ENCODE measurements around the gene XAGE5.
"Not testable (repeated sequence)": the region's sequence is repeated elsewhere in the genome, so short reads cannot be mapped to it uniquely, and the experiment has no call there.

XAGE5 gene, protein sequence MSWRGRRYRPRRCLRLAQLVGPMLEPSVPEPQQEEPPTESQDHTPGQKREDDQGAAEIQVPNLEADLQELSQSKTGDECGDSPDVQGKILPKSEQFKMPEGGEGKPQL

DNA sequence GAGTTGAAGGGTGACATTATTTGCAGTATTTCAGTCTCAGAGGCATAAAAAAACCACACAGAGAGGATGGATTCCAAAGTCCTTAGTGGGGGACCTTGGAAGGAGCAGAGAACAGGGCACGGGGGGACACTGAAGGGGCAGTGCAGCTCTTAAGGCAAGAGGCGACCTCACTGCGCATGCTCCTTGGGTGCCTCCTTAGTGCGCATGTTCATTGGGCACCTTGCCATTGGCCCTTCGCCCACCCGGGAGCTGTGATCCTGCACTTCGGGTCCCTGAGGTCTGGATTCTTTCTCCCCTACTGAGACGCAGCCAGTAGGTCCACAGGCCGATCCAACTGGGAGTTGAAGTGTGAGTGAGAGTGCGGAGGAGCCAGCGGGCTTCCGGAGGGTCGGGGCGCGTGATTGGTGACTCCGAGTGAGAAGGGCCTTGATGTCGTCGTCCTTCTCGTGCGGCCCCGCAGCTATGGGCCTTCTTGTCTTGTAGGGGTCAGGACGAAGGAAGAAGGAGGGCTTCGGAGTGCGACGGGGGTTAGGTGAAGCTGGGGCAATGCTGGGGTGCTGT, at the start of gene XAGE5:
XAGE5 (plus strand) TSS at position 223 of the 561 bp plus-strand sequence. CDS start 1,280 bp downstream, outside the sequence.
- H3K4me3 ChIP-seq (ENCODE audit: low read depth, low read length) = no peak within 1 kb of the TSS
- TF ChIP-seq, protein P1, sequence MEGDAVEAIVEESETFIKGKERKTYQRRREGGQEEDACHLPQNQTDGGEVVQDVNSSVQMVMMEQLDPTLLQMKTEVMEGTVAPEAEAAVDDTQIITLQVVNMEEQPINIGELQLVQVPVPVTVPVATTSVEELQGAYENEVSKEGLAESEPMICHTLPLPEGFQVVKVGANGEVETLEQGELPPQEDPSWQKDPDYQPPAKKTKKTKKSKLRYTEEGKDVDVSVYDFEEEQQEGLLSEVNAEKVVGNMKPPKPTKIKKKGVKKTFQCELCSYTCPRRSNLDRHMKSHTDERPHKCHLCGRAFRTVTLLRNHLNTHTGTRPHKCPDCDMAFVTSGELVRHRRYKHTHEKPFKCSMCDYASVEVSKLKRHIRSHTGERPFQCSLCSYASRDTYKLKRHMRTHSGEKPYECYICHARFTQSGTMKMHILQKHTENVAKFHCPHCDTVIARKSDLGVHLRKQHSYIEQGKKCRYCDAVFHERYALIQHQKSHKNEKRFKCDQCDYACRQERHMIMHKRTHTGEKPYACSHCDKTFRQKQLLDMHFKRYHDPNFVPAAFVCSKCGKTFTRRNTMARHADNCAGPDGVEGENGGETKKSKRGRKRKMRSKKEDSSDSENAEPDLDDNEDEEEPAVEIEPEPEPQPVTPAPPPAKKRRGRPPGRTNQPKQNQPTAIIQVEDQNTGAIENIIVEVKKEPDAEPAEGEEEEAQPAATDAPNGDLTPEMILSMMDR (IDR thresholded peaks at IDR 0.05; ENCODE audit: low read depth, low read length, missing control alignments) = no peak
- no peak for DNase-seq (ENCODE audit: low read depth)
- in situ Hi-C loops (cut with HindIII; ENCODE audit: low sequenced_read_pairs) = no loop called here

DNA sequence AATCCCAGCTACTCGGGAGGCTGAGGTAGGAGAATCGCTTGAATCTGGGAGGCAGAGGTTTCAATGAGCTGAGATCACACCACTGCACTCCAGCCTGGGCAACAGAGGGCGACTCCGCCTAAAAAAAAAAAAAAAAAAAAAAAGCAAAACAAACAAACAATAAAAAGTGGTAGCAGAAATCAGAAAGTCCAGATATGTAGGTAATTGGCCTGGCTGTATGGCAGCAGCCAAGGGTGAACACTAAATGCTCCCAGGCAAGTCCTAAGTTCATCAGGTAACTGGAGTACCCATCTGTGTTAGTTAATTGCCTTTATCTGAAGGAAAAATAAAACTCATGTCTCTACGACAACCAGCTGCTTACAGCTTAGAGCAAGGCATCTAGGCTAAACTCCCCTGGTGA, 45.1 kb upstream of the XAGE5 start:
- H3K4me3 ChIP-seq (ENCODE audit: low read depth, low read length); DNase-seq (ENCODE audit: low read depth); in situ Hi-C loops (cut with HindIII; ENCODE audit: low sequenced_read_pairs): not testable (repeated sequence)

DNA sequence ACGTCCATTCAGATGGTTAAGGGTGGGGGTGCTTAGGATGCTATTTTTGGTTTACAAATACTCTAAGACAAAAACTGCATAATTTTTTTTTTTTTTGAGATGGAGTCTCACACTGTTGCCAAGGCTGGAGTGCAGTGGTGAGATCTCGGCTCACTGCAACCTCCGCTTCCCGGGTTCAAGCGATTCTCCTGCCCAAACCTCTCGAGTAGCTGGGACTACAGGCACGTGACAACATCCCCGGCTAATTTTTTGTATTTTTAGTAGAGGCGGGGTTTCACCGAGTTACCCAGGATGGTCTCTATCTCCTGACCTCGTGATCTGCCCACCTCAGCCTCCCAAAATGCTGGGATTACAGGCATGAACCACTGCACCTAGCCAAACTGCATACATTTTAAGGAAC, 37.6 kb upstream of the XAGE5 start:
- DNase-seq (ENCODE audit: low read depth); H3K4me3 ChIP-seq (ENCODE audit: low read depth, low read length); in situ Hi-C loops (cut with HindIII; ENCODE audit: low sequenced_read_pairs): not testable (repeated sequence)

DNA sequence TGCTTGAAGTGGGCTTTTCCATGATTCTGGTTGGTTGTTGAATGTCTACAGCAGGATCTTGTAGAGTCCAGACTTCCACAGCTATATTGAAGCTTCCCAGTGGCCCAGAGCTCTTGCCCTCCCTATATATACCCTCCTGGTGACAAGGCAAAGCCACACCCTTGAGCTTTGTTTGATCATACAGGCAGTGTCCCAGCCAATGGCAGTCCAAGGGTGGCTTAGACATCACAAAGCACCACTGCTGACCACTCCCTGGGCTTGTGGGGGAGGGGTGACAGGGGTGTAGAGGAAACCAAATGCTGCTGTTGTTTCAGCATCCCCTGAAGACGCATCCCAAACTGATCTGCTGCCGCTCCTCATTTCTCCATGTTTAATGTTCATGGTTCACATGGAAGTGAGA, 13.8 kb upstream of the XAGE5 start, which contains the start of gene SPANXN5:
SPANXN5 (minus strand) TSS at position 101 of the 400 bp plus-strand sequence; CDS start at position 22, 79 bp downstream.
- in situ Hi-C loops (cut with HindIII; ENCODE audit: low sequenced_read_pairs); H3K4me3 ChIP-seq (ENCODE audit: low read depth, low read length); DNase-seq (ENCODE audit: low read depth): not testable (repeated sequence)

DNA sequence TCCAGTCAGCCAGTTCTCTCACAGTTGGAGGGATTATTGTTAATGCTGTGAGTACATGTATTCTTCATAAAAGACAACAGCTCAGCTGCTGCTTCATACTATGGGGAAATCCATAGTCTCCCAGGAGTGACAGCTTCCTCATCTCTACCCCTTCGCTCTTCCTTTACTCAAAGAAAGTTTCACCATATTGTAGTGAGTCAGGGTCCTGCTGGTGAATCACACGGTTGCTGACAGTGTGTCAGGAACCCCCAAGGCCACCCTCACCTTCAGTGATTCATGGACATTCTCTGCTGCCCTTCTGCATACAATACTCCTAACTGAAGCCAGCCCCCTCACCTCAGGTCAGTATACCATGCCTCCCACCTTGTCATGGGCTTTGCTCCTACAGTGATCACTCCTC, 6.2 kb upstream of the XAGE5 start:
- DNase-seq (ENCODE audit: low read depth); in situ Hi-C loops (cut with HindIII; ENCODE audit: low sequenced_read_pairs); H3K4me3 ChIP-seq (ENCODE audit: low read depth, low read length): not testable (repeated sequence)

DNA sequence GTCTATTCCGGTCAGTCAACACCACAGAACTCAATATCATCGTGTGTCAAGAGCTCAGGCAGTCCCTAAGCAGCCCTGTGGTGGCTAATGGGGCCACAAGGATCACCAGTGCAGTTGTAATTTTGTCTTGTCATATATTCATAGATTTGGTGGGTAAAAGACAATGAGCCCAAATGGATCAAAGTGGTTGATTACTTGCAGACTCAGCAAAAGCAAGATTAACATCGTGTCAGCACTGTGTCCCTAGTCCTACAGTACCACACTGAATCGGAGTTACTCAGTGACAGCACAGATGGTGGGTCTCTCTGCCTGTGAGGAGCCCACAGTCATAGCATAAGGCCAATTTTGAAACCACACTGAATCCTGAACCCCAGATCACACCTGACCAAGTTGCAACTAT, 8.7 kb downstream of the XAGE5 start:
- no peak for DNase-seq (ENCODE audit: low read depth)
- H3K4me3 ChIP-seq (ENCODE audit: low read depth, low read length) = no peak overlapping the region
- TF ChIP-seq, protein P1 (IDR thresholded peaks at IDR 0.05; ENCODE audit: low read depth, low read length, missing control alignments) = no peak
- in situ Hi-C loops (cut with HindIII; ENCODE audit: low sequenced_read_pairs) = no loop called here

DNA sequence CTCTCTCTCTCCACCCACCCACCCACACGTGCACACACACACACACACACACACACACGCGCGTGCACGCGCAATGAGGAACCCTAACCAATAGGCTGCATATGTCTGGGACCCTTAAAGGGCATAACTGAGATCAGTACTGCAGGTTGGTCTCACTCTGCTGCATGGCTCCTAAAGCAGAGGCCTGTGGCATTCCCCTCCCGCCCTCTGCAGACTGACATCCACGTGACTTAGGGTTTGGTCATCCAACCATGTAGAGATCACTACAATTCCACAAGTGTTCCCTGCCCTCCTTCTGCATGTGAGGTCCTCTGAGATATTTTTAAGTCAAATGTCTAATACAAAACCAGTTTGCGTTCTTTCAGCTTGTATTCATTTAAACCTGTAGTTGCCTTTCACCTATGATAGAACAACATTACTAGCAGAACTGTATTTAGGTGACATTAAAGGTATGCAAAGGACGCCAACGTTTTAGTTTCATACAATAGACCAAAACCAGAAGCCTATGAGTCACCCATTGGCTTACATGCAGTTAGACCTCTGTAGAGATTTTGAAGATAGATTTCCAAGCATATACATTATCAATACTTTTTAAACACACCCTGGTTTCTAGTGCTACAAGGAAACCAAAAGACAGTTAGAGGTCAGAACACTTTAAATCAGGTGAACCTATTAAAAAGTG, 10.1 kb downstream of the XAGE5 start:
- TF ChIP-seq, protein P1 (IDR thresholded peaks at IDR 0.05; ENCODE audit: low read depth, low read length, missing control alignments) = no peak
- H3K4me3 ChIP-seq (ENCODE audit: low read depth, low read length) = no peak overlapping the region
- DNase-seq (ENCODE audit: low read depth) = no peak
- in situ Hi-C loops (cut with HindIII; ENCODE audit: low sequenced_read_pairs) = no loop called here

DNA sequence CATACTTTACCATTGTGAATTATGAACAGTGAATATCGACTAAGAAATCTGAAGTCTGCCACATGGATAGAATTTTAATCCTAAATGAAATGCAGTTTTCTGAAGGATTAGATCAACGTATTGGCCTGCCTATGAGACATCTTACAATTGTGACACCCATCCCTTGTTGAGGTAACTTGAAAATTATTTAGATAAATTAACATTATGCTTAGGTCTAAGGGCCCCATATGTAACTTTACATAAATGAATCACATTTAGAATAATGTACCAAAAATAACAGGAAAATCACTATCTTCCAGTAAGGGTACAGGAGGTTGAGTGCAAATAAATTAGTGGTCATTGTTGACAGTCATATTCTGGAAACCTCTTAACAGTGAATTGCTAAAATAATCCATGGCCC, 13.5 kb downstream of the XAGE5 start:
- DNase-seq (ENCODE audit: low read depth) = no peak

More for the DNA sequence above, 13.5 kb downstream of the XAGE5 start:
- TF ChIP-seq, protein P1 (IDR thresholded peaks at IDR 0.05; ENCODE audit: low read depth, low read length, missing control alignments) = no peak
- no peak overlapping the region for H3K4me3 ChIP-seq (ENCODE audit: low read depth, low read length)
- in situ Hi-C loops (cut with HindIII; ENCODE audit: low sequenced_read_pairs) = no loop called here
